Mesodermal cell (in vitro differentiated cells): ENCODE measurements around the gene SLC7A9.
"Not testable (repeated sequence)": the region's sequence is repeated elsewhere in the genome, so short reads cannot be mapped to it uniquely, and the experiment has no call there.

Experiments used
- H3K27ac ChIP-seq: 2 replicates; pipeline ENCODE4 v1.7.0; 2013; ENCODE audit warnings: mild to moderate bottlenecking, low read depth, low read length, moderate library complexity; ENCODE audit not compliant: severe bottlenecking
- H3K36me3 ChIP-seq: 2 replicates; pipeline ENCODE4 v1.7.1; 2013; ENCODE audit warnings: mild to moderate bottlenecking, low read length, moderate library complexity; ENCODE audit not compliant: control insufficient read depth, insufficient read depth
- H3K4me1 ChIP-seq: one replicate; pipeline ENCODE4 v1.7.1; 2013; ENCODE audit warnings: mild to moderate bottlenecking, low read length; ENCODE audit not compliant: insufficient read depth, control insufficient read depth, poor library complexity, severe bottlenecking
- H3K4me3 ChIP-seq: 2 replicates; pipeline ENCODE4 v1.7.0; 2013; ENCODE audit warnings: low read length, control low read depth, mild to moderate bottlenecking; ENCODE audit not compliant: insufficient read depth, poor library complexity, severe bottlenecking; ENCODE audit errors: extremely low read depth
- H3K9me3 ChIP-seq: 2 replicates; pipeline ENCODE4 v1.7.1; 2013; ENCODE audit warnings: mild to moderate bottlenecking, low read length, moderate library complexity; ENCODE audit not compliant: control insufficient read depth
- WGBS, 2 experiments: methylation state at CpG; one replicate each; pipeline ENCODE4 v1.1.5; 2013; ENCODE audit warnings: missing lambda C conversion rate in 2 of 2; ENCODE audit not compliant: insufficient coverage in 2 of 2; 5-methylcytosine and 5-hydroxymethylcytosine counted together

Gene SLC7A9

GRCh38 chr19:32800191-32800590 is 69.4 kb downstream of the SLC7A9 start:
- Histone ChIP-seq H3K9me3 (no peaks in the 10 kb centered on the region), H3K27ac (no peak overlapping the region), H3K4me3 (no peak overlapping the region), H3K36me3 (no peaks in the 10 kb centered on the region), H3K4me1 (no peaks in the 10 kb centered on the region)

DNA sequence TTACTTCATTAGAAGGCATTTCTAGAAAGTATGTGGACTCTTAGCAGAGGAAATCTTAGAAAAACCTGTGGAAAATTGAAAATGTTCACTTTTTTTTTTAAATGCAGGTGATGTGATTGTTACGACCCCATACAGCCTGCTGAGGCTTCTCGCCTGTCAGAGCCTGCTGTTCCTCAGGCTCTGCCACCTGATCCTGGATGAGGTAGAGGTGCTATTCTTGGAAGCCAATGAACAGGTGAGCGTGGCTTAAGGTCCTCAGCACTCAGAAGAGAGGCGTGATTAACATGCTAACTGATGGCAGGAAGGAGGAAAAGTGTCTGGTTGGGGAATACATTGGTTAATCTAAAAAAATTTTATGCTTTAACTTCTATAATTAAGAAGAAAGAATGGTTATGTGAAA is 71.4 kb downstream of the SLC7A9 start:
- Histone ChIP-seq H3K9me3 (no peaks in the 10 kb centered on the region), H3K36me3 (no peaks in the 10 kb centered on the region), H3K4me3 (no peak overlapping the region), H3K27ac (no peak overlapping the region), H3K4me1 (no peaks in the 10 kb centered on the region)
- 83% methylated on average over 2 of the region's 4 CpGs; no CpG with 5 or more reads in 1 of the 2 experiments for WGBS, 2 experiments

- H3K4me1 ChIP-seq: no peaks in the 10 kb centered on the region
- no peaks in the 10 kb centered on the region for H3K9me3 ChIP-seq
- H3K4me3 ChIP-seq: no peak overlapping the region
- H3K36me3 ChIP-seq: no peaks in the 10 kb centered on the region
- no peak overlapping the region for H3K27ac ChIP-seq
- 94 to 95% methylated on average over 7 to 10 of the region's 10 CpGs for WGBS, 2 experiments
Measured at GRCh38 chr19:32789429-32789828, 80.1 kb downstream of the SLC7A9 start.

- 71% methylated on average over 1 of the region's 5 CpGs; no CpG with 5 or more reads in 1 of the 2 experiments for WGBS, 2 experiments
- not testable (repeated sequence) for H3K4me1 ChIP-seq, H3K36me3 ChIP-seq, H3K4me3 ChIP-seq, H3K27ac ChIP-seq, H3K9me3 ChIP-seq
Measured at GRCh38 chr19:32787895-32788294, 81.7 kb downstream of the SLC7A9 start.

GRCh38 chr19:32787161-32787813 is 82.3 kb downstream of the SLC7A9 start:
- not testable (repeated sequence) for H3K36me3 ChIP-seq, H3K4me1 ChIP-seq, H3K9me3 ChIP-seq, H3K27ac ChIP-seq, H3K4me3 ChIP-seq
- WGBS, 2 experiments: 41 to 60% methylated on average over 4 to 10 of the region's 12 CpGs

GRCh38 chr19:32782089-32782488 is 87.5 kb downstream of the SLC7A9 start:
- not testable (repeated sequence) for H3K27ac ChIP-seq, H3K36me3 ChIP-seq, H3K4me3 ChIP-seq, H3K9me3 ChIP-seq, H3K4me1 ChIP-seq
- WGBS, 2 experiments: no CpG with 5 or more reads among the region's 1 CpG

DNA sequence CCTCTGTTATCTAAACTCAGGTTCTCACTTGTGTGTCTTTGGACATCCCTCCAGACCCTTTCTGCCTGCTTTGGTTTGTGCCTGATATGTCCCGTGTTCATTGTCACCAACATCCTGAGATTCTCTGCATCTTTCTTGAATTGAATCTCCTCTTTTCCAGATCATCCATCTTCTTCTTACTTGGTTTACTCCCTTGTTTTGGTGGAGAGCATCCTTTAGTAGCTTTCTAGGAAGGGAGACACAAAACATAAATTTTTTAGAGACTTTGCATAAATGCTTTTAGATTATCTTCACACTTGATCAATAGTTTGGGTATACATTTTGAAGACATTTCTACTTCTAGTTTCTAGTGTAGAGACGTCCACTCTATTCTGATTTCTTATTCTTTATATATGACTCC is 88.3 kb downstream of the SLC7A9 start:
- H3K27ac ChIP-seq: no peak overlapping the region
- H3K36me3 ChIP-seq: no peaks in the 10 kb centered on the region
- 88 to 100% methylated on average over 1 of the region's 2 CpGs for WGBS, 2 experiments
- H3K9me3 ChIP-seq: peaks cover 7% of the 10 kb centered on the region
- H3K4me1 ChIP-seq: no peaks in the 10 kb centered on the region
- no peak overlapping the region for H3K4me3 ChIP-seq
